NCI-H2081 (cell line): ENCODE measurements around the gene DENND1A.
"Not testable (repeated sequence)": the region's sequence is repeated elsewhere in the genome, so short reads cannot be mapped to it uniquely, and the experiment has no call there.

ENCODE experiments used
- DNase-seq, 2 experiments: peaks; one replicate each; lab custom pipeline; 2025; lab: John Stamatoyannopoulos, UW

DENND1A gene, protein sequence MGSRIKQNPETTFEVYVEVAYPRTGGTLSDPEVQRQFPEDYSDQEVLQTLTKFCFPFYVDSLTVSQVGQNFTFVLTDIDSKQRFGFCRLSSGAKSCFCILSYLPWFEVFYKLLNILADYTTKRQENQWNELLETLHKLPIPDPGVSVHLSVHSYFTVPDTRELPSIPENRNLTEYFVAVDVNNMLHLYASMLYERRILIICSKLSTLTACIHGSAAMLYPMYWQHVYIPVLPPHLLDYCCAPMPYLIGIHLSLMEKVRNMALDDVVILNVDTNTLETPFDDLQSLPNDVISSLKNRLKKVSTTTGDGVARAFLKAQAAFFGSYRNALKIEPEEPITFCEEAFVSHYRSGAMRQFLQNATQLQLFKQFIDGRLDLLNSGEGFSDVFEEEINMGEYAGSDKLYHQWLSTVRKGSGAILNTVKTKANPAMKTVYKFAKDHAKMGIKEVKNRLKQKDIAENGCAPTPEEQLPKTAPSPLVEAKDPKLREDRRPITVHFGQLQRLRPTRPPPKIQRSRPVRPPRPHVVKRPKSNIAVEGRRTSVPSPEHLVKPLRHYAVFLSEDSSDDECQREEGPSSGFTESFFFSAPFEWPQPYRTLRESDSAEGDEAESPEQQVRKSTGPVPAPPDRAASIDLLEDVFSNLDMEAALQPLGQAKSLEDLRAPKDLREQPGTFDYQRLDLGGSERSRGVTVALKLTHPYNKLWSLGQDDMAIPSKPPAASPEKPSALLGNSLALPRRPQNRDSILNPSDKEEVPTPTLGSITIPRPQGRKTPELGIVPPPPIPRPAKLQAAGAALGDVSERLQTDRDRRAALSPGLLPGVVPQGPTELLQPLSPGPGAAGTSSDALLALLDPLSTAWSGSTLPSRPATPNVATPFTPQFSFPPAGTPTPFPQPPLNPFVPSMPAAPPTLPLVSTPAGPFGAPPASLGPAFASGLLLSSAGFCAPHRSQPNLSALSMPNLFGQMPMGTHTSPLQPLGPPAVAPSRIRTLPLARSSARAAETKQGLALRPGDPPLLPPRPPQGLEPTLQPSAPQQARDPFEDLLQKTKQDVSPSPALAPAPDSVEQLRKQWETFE

DNA sequence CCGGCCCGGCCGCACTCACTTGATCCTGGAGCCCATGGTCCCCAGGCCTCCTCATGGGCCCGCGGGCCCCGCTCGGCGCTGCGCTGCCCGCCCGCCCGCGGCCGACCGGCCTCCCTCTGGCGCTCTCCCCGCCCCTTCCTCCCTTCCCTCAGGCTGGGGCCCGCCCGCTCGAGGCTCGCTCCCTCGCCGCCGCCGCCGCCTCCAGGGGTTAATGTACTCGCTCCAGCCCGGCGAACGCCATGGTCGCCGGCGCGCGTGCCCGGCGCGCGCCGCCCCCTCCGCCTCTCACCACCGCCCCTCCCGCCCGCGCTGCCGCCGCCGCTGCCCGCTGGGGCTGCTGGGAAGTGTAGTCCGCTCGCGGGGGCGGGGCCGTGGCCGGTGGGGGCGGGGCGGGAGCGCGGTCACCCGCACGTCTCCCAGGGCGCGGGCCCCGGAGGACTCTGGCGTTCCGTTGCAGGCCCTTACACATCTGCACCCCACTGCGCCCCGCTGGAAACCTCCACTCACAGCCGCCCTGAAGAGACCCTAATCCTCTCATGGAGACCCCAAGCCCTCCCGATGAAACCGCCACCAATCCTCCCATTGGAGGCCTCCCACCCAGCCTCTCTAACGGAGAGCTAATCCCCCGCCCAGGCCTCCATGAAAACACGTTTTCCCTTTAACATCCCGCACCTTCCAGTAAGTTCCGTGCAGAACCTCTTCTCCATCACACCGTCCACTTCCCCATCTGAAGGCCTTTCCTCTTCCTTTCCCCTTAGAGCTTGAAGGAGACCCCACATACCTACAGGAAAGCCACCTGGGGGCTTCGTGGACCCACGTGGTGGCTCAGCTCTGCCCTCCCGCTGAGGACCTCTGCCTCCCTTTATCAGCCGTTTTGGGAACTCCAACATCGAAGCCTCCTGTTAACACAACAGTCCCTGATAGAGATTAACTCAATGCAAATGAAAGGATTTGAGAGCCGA lies at the start of gene DENND1A:
DENND1A (minus strand) TSS at position 257 of the 962 bp plus-strand sequence; CDS start at position 36, 221 bp downstream.
- peak; percentile 91 for DNase-seq

- no peak for DNase-seq
These were observed 49.1 kb upstream of the DENND1A start for GRCh38 chr9:123978981-123979380.

DNA sequence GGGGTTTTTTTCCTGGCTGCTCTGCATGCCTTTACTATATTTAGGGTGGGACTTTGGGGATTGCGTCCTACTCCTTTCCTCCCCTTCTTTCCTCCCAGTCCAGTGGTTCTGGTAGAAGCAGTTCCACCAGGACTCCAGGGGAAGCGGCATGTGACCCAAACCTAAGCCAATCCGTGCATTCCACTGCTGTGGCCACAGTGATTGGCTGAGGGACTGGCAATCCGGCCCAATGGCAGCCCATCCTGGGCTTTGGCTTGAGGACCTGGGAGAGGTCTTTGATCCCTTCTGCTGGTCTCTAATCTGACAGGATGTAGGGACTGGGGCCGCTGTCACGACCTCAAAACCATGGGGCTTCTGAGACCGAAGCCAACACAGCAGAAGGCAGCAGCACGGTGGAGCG lies 46.7 kb upstream of the DENND1A start:
- not testable (repeated sequence) for DNase-seq

- no peak for DNase-seq
These were observed 45.9 kb upstream of the DENND1A start for GRCh38 chr9:123975871-123976270.

GRCh38 chr9:123974471-123974870 lies 44.5 kb upstream of the DENND1A start:
- DNase-seq: no peak

DNA sequence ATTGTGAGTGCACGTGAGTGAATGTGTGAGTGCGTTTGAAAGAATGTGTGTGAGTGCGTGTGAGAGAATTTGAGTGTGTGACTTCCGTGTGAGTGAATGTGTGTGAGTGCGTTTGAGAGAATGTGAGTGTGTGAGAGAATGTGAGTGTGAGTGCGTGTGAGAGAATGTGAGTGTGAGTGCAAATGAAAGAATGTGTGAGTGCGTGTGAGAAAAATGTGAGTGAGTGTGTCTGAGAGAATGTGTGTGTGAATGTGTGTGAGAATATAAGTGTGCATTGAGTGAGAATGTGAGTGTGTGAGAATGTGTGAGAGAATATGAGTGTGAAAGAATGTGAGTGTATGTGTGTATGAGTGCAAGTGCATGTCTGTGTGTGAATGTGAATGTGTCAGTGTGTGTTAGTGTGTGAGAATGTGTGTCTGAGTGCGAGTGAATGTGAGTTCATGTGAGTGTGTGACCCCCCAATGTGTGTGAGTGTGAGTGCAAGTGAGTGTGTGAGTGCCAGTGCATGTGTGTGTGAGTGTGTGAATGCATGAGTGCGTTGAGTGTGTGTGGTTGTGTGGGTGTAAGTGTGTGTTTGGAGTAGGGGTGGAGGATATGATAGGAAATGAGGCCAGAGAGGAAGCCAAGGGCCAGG lies 43.8 kb upstream of the DENND1A start:
- no peak for DNase-seq

GRCh38 chr9:123972618-123973017 lies 42.7 kb upstream of the DENND1A start:
- no peak for DNase-seq

DNA sequence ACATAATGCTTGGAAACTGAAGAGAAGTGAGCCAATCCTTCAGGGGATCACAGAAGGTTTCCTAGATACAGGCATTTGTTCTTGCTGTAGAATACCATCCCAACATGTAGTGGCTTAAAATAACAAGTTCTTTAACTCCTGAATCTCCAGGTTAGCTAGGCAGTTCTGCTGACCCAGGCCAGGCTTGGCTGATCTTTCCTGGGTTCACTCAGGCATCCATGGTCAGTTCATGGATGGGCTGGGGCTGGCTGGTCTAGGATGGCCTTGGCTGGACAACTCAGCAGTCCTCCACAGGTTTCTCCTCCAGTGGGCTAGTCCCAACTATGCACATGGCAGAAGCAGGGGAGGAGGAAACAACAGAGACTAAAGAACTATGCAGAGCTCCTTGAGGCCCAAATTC lies 37.4 kb upstream of the DENND1A start:
- DNase-seq: no peak

DNA sequence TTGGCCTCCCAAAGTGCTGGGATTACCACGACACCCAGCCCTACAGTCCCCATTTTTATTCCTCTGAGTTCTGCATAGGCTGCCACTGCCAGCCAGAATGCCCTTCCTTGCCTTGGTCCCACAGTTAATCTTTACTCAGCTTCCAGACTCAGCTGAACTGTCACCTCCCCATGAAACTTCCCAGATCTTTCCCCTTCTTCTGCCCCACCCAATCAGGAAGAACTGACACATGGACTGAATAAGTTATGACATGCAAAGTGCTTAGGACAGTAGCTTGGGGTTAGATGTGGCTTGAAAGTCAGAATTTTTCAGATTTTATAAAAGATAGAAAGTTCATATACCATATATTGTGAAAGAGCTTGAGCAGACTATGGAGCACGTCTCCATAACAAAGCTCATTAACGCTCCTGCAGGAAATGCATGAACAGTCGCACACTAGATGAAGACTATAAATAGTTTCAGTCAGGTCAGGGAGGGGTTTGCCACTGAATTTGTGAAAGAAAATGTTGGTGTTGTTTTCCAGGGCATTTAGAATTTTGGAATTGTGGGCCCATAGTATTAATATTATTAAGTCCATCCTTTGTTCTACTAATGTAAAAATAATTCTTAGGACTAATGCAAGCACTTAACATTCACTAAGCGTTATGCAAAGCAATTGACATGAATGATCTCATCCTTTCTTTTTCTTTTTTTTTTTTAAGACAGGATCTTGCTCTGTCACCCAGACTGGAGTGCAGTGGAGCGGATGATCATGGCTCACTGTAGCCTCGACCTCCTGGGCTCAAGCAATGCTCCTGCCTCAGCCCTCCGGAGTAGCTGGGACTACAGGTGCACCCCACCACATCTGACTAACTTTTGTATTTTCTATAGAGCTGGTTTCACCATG lies 36.1 kb upstream of the DENND1A start:
- no peak for DNase-seq

DNA sequence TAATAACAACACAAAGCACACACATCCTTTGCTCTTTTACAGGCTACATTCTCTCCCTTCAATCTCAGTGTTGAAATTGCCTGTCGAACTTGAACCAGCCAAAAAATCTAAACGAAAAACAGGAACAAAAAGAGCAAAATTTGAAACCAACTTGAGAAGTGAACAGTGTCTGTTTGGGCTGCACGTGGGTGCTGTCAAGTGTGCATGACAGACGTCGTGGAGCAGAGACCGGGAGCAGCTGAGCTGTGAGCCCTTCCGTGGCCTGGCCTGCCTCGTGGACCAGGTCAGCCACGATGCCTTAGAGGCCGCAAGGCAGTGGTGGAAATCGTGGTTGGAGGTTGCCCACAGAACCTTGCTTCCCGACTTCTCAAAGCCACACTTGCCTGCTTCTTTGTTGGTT lies 34.8 kb upstream of the DENND1A start:
- no peak for DNase-seq

- no peak for DNase-seq
These were observed 31.0 kb upstream of the DENND1A start for GRCh38 chr9:123960965-123961364.

DNA sequence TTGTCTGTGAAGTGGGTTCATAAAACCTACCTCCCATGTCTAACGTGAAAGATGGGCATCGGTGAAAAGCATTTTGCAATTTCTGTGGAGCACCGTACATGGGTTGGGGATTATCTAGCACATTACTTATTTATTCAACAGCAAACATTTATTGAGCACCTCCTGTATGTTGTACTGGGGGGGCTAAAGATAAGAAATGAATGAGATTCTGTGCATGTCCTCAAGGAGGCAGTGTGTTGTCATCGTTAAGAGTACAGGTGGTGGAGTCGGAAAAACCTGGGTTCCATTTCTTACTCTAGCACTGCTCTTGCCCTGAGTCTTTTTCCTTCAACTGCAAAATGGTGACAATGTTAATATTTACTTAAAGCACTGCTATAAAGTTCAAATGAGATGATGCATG lies 30.4 kb upstream of the DENND1A start:
- no peak for DNase-seq

- no peak for DNase-seq
These were observed 29.9 kb upstream of the DENND1A start for GRCh38 chr9:123959787-123960186.

GRCh38 chr9:123957731-123958130 lies 27.8 kb upstream of the DENND1A start:
- DNase-seq: no peak

- DNase-seq: no peak
These were observed 27.3 kb upstream of the DENND1A start for GRCh38 chr9:123957168-123957721.

DNA sequence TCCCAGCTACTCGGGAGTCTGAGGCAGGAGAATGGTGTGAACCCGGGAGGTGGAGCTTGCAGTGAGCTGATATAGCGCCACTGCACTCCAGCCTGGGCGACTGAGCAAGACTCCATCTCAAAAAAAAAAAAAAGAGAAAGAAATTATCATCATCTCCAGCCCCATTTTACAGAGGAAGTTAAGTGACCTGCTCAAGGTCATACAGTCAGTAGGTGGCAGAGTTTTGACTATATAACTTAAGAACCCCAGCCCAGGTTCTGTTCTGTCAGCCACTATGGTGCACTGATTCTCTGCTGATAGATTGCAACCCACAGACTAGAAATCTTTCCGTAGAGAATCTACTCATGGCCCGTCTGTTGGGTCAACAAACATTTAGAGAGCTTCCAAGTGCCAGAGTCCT lies 25.7 kb upstream of the DENND1A start:
- no peak for DNase-seq

GRCh38 chr9:123954518-123955280 lies 24.8 kb upstream of the DENND1A start:
- no peak for DNase-seq

DNA sequence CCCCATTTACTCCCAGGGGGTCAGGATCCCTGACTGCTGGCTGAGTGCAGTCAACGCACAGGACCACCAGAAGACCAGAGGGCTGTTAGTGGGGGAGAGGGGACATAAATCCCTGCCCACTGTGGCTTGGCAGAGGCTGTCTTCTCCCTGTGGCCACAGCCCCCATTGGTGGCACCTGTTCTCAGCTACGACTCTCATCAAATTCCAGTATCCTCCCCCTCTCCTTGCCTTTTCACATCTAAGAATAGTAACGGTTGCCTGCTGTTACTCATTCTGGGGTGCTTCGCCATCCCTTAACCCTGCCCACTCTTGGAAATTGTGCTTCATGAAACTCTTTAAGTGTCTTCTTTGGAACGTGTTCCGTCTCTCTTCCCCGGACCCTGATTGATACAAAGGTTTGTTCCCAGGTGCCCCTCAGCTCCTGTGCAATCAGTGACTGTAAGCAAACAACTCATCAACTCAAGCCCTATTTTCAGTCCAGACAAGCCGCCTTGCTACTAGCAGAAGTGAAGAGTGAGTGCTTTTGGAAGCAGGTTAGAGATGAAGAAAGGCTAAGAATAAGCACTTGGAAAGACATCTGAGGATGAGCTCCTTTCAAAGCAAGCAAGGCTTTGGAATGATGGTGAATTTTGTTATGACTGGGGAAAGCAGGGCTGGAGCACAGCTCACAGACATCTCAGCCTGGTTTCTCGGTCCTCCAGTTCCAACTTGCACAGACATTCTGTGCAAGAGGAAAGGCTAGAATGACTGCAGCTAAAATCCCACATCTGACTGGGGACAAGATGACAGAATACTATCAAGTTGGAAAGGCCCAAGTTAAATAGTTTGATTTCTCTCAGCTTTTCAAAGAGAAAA lies 22.9 kb upstream of the DENND1A start:
- no peak for DNase-seq
